Uterus (tissue), 4 donors: Measurements from ENCODE around the gene BPIFB4. TPM values are rescaled to one million over a fixed set of nuclear protein-coding genes. Genes with fewer than 3 reads are reported as not detected.
"Not testable (repeated sequence)": the region's sequence is repeated elsewhere in the genome, so short reads cannot be mapped to it uniquely, and the experiment has no call there.

ENCODE experiments used
- DNase-seq, 2 donors: peaks; one replicate each; pipeline ENCODE4 v3.0.0-alpha.2; 2019 to 2020
- H3K27ac ChIP-seq, 2 donors: fragments of 200-600 bp; sonication (generic); 1 replicate in 1 of 2; 2 replicates in 1 of 2; pipeline ENCODE4 v1.5.1; 2016 to 2018
- H3K27me3 ChIP-seq, 2 donors: fragments of 200-600 bp; sonication (generic); one replicate each; pipeline ENCODE4 v1.5.1; 2018 to 2019; ENCODE audit warnings: control low read depth in 1 of 2
- H3K36me3 ChIP-seq, 2 donors: fragments of 200-600 bp; sonication (generic); one replicate each; pipeline ENCODE4 v1.5.1; 2019; ENCODE audit warnings: control low read depth in 1 of 2
- H3K4me1 ChIP-seq, 2 donors: fragments of 200-600 bp; sonication (generic); one replicate each; pipeline ENCODE4 v1.5.1; 2018 to 2019; ENCODE audit warnings: control low read depth in 1 of 2
- H3K4me3 ChIP-seq, 2 donors: fragments of 200-600 bp; sonication (generic); 1 replicate in 1 of 2; 2 replicates in 1 of 2; pipeline ENCODE4 v1.5.1; 2018 to 2019; ENCODE audit warnings: mild to moderate bottlenecking in 1 of 2
- H3K9me3 ChIP-seq, 2 donors: fragments of 200-600 bp; sonication (generic); one replicate each; pipeline ENCODE4 v1.5.1; 2019; ENCODE audit warnings: control low read depth in 1 of 2
- CTCF ChIP-seq, 4 experiments: fragments of 200-600 bp in 2 of 4; fragments of 450-650 bp in 2 of 4; sonication (generic) in 2 of 4; IDR thresholded peaks; one replicate each; pipeline ENCODE4 v1.5.1; 2016 to 2019; ENCODE audit warnings: antibody characterized with exemption in 4 of 4, mild to moderate bottlenecking in 2 of 4, moderate library complexity in 1 of 4
- POLR2A ChIP-seq, 2 donors: fragments of 450-650 bp; IDR thresholded peaks; one replicate each; pipeline ENCODE4 v1.6.1; 2016; ENCODE audit warnings: antibody characterized with exemption in 2 of 2, mild to moderate bottlenecking in 1 of 2, moderate library complexity in 1 of 2
- intact Hi-C: fragments of 100-400 bp; cut with DNase I; formaldehyde crosslinking; loops from one replicate; pipeline ENCODE4 v1.15.1; 2023; ENCODE audit warnings: low total_unique reads
- total RNA-seq, 4 donors: library from RNA; depleted of rRNA in 3 of 4; stranded (reverse); fragments of >200 nt in 3 of 4; gene quantifications; one replicate each; pipeline versions ENCODE4 v1.1.0 to v1.2.4, GENCODE V29; 2014 to 2023
- donor health status: DM: yes; HTN: yes; CAD: no.

Gene BPIFB4
- total RNA-seq, 4 donors from 2014 or later: not detected

- no peak overlapping the region for H3K27ac ChIP-seq
- intact Hi-C loops: no loop called here
- no peaks in the 10 kb centered on the region for H3K9me3 ChIP-seq
- no peaks in the 10 kb centered on the region for H3K4me1 ChIP-seq
- H3K4me3 ChIP-seq: no peak overlapping the region
- DNase-seq: no peak
- TF ChIP-seq POLR2A (IDR thresholded peaks at IDR 0.05) (no peak), CTCF (IDR thresholded peaks at IDR 0.05) (no peak)
- H3K27me3 ChIP-seq: no peaks in the 10 kb centered on the region
- H3K36me3 ChIP-seq: no peaks in the 10 kb centered on the region
Measured at GRCh38 chr20:33097001-33097400, 17.6 kb downstream of the BPIFB4 start.

- no peak for DNase-seq
- TF ChIP-seq CTCF (IDR thresholded peaks at IDR 0.05) (no peak), POLR2A (IDR thresholded peaks at IDR 0.05) (no peak)
- no peaks in the 10 kb centered on the region for H3K9me3 ChIP-seq
- H3K27ac ChIP-seq: no peak overlapping the region
- H3K27me3 ChIP-seq: no peaks in the 10 kb centered on the region
- H3K36me3 ChIP-seq: no peaks in the 10 kb centered on the region
- no peaks in the 10 kb centered on the region for H3K4me1 ChIP-seq
- intact Hi-C loops: no loop called here
- no peak overlapping the region for H3K4me3 ChIP-seq
Measured at GRCh38 chr20:33099843-33100538, 20.5 kb downstream of the BPIFB4 start.

GRCh38 chr20:33103556-33103955 is 24.1 kb downstream of the BPIFB4 start:
- intact Hi-C loops: no loop called here
- no peaks in the 10 kb centered on the region for H3K4me1 ChIP-seq
- H3K9me3 ChIP-seq: no peaks in the 10 kb centered on the region
- no peaks in the 10 kb centered on the region for H3K36me3 ChIP-seq
- no peak overlapping the region for H3K27ac ChIP-seq
- H3K27me3 ChIP-seq: no peaks in the 10 kb centered on the region
- H3K4me3 ChIP-seq: no peak overlapping the region
- DNase-seq: no peak
- TF ChIP-seq CTCF (IDR thresholded peaks at IDR 0.05) (no peak), POLR2A (IDR thresholded peaks at IDR 0.05) (no peak)

GRCh38 chr20:33104336-33104735 is 24.9 kb downstream of the BPIFB4 start:
- Histone ChIP-seq H3K27me3 (no peaks in the 10 kb centered on the region), H3K4me3 (no peak overlapping the region), H3K4me1 (no peaks in the 10 kb centered on the region), H3K36me3 (no peaks in the 10 kb centered on the region), H3K27ac (no peak overlapping the region), H3K9me3 (no peaks in the 10 kb centered on the region)
- DNase-seq: no peak
- TF ChIP-seq POLR2A (IDR thresholded peaks at IDR 0.05) (no peak), CTCF (IDR thresholded peaks at IDR 0.05) (no peak)
- intact Hi-C loops: no loop called here

- H3K27ac ChIP-seq: no peak overlapping the region
- DNase-seq: no peak
- intact Hi-C loops: no loop called here
Measured at GRCh38 chr20:33105316-33105924, 26.0 kb downstream of the BPIFB4 start.

GRCh38 chr20:33106058-33106620 is 26.7 kb downstream of the BPIFB4 start:
- H3K27me3 ChIP-seq, H3K9me3 ChIP-seq, DNase-seq, H3K4me3 ChIP-seq, H3K36me3 ChIP-seq, intact Hi-C loops, H3K4me1 ChIP-seq, H3K27ac ChIP-seq: not testable (repeated sequence)

More at GRCh38 chr20:33105316-33105924, 26.0 kb downstream of the BPIFB4 start:
- Histone ChIP-seq H3K4me1 (no peaks in the 10 kb centered on the region), H3K4me3 (no peak overlapping the region), H3K36me3 (no peaks in the 10 kb centered on the region), H3K27me3 (no peaks in the 10 kb centered on the region), H3K9me3 (no peaks in the 10 kb centered on the region)
- no peak for TF ChIP-seq CTCF (IDR thresholded peaks at IDR 0.05)
- TF ChIP-seq POLR2A (IDR thresholded peaks at IDR 0.05): no peak
